ENCODE data around the gene GPATCH8.

The GPATCH8 gene

DNA sequence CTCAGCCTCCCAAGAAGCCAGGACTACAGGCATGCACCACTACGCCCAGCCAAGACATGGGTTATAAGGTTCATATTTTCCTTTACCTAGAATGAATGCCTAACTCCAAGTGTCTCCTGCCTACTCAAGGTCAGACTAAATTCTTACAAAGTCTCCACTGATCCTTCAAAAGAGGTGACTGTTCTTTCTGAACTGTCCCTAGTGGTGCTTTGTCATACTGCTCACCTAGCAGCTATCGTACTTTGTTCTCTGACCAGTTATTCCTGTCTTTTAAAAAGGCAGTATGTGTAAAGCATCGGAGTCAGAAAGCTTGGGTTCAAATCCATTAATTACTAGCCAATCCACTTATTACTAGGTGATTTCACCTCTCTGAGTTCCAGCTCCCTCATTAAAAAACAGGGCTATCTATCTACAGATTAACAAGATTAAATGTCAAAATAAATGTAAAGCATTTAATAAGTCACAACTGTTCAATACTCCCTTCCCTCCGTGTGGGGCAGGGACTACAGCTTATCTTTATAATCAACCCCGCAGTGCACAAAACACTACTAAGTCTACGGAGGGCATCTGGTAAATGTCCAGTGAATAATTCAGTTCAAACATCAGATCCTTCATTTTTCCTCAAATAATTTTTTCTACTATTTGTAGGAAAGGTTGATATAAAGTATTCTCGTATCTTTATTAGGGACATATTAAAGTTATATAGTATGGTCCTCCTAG lies 93.7 kb downstream of the GPATCH8 start:
- TF ChIP-seq, protein P1, sequence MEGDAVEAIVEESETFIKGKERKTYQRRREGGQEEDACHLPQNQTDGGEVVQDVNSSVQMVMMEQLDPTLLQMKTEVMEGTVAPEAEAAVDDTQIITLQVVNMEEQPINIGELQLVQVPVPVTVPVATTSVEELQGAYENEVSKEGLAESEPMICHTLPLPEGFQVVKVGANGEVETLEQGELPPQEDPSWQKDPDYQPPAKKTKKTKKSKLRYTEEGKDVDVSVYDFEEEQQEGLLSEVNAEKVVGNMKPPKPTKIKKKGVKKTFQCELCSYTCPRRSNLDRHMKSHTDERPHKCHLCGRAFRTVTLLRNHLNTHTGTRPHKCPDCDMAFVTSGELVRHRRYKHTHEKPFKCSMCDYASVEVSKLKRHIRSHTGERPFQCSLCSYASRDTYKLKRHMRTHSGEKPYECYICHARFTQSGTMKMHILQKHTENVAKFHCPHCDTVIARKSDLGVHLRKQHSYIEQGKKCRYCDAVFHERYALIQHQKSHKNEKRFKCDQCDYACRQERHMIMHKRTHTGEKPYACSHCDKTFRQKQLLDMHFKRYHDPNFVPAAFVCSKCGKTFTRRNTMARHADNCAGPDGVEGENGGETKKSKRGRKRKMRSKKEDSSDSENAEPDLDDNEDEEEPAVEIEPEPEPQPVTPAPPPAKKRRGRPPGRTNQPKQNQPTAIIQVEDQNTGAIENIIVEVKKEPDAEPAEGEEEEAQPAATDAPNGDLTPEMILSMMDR (IDR thresholded peaks at IDR 0.05; ENCODE audit: low read depth, low read length) = peak; percentile 7
- H3K4me3 ChIP-seq (replicated peaks in 1 of 2; ENCODE audit: low read depth in 2 of 2, low read length in 2 of 2) = no peak overlapping the region
- DNase-seq (ENCODE audit: low read depth in 2 of 2) = no peak

- no peak for DNase-seq (ENCODE audit: low read depth in 2 of 2)
- TF ChIP-seq, protein P1 (IDR thresholded peaks at IDR 0.05; ENCODE audit: low read depth, low read length) = no peak
- H3K4me3 ChIP-seq (replicated peaks in 1 of 2; ENCODE audit: low read depth in 2 of 2, low read length in 2 of 2) = no peak overlapping the region
Measured at GRCh38 chr17:44408786-44409185, 94.4 kb downstream of the GPATCH8 start.

GRCh38 chr17:44402564-44403172 lies 100.5 kb downstream of the GPATCH8 start:
- TF ChIP-seq, protein P1 (IDR thresholded peaks at IDR 0.05; ENCODE audit: low read depth, low read length) = no peak
- no peak for DNase-seq (ENCODE audit: low read depth in 2 of 2)
- no peak overlapping the region for H3K4me3 ChIP-seq (replicated peaks in 1 of 2; ENCODE audit: low read depth in 2 of 2, low read length in 2 of 2)

- TF ChIP-seq, protein P1 (IDR thresholded peaks at IDR 0.05; ENCODE audit: low read depth, low read length) = peak; percentile 42
- H3K4me3 ChIP-seq (replicated peaks in 1 of 2; ENCODE audit: low read depth in 2 of 2, low read length in 2 of 2) = no peak overlapping the region
- peak; percentile 51 to 54 for DNase-seq (ENCODE audit: low read depth in 2 of 2)
Measured at GRCh38 chr17:44400226-44400847, 102.9 kb downstream of the GPATCH8 start.

DNA sequence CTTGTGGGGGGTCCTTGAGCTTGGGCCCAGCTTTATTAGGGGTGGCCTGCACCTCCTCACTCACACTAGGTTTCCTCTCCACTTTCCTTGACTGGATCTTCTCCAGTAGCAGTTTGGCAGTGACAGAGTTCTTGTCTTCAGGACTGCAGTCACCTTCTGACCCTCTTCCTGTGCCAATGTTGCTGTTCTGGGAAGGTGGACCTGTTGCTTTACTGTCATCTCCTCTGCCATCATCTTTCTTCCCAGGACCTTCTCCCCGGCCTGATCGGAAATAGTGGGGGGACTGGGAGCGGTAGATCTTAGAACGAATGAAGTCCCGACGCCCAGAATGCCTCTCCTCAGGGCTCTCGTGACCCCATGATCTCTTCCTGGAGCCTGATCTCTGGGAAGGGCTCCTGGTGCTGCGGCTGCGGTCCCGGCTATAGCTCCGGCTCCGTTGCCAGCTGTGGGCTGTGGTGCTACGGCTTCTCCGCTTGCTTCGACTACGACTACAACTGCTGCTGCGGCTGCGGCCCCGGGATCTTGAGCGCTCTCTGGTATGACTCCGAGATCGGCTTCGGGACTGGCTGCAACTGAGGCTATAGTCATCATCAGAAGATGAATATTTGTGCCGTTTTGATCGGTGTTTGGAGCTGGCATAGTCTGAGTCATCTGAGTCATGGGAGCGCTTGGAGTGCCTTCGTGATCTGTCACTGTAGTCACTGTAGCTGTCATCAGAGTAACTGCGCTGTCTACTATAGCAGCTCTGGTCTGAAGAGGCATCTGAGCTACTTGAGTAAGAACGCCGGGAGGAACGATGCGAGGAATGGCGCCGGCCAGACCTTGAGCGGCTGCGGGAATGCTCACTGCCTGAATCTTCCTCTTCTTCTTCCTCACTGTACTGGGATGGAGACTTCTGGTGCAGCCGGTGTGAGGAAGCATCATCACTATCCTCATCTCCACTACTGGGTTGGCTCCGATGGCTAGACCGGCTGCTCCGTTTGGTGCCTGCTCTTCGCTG lies 104.2 kb downstream of the GPATCH8 start:
- no peak overlapping the region for H3K4me3 ChIP-seq (replicated peaks in 1 of 2; ENCODE audit: low read depth in 2 of 2, low read length in 2 of 2)
- no peak for DNase-seq (ENCODE audit: low read depth in 2 of 2)
- TF ChIP-seq, protein P1 (IDR thresholded peaks at IDR 0.05; ENCODE audit: low read depth, low read length) = no peak

Data from cardiac fibroblast (primary cell).